GM18526 (cell line): Measurements from ENCODE around the gene TBATA.

ENCODE experiments used
- POLR2A ChIP-seq: IDR thresholded peaks from 3 replicates; pipeline ENCODE4 v1.6.1; 2011; ENCODE audit not compliant: insufficient read length; ENCODE audit errors: extremely low read depth

TBATA gene

GRCh38 chr10:70758757-70759514 is 26.2 kb downstream of the TBATA start:
- TF ChIP-seq POLR2A: no peak

GRCh38 chr10:70757856-70758255 is 27.3 kb downstream of the TBATA start:
- no peak for TF ChIP-seq POLR2A

- no peak for TF ChIP-seq POLR2A
Observed at GRCh38 chr10:70756700-70757360, 28.3 kb downstream of the TBATA start.

GRCh38 chr10:70753841-70754621 is 31.1 kb downstream of the TBATA start:
- no peak for TF ChIP-seq POLR2A

- no peak for TF ChIP-seq POLR2A
Observed at GRCh38 chr10:70753026-70753663, 32.0 kb downstream of the TBATA start.

GRCh38 chr10:70752571-70752970 is 32.6 kb downstream of the TBATA start:
- TF ChIP-seq POLR2A: no peak

- TF ChIP-seq POLR2A: no peak
Observed at GRCh38 chr10:70751991-70752390, 33.2 kb downstream of the TBATA start.

- TF ChIP-seq POLR2A: no peak
Observed at GRCh38 chr10:70751356-70751755, 33.8 kb downstream of the TBATA start.

GRCh38 chr10:70750156-70750703 is 34.9 kb downstream of the TBATA start:
- no peak for TF ChIP-seq POLR2A

- TF ChIP-seq POLR2A: no peak
Observed at GRCh38 chr10:70749756-70750155, 35.4 kb downstream of the TBATA start.

- no peak for TF ChIP-seq POLR2A
Observed at GRCh38 chr10:70748801-70749573, 36.2 kb downstream of the TBATA start.

GRCh38 chr10:70748305-70748704 is 36.9 kb downstream of the TBATA start:
- no peak for TF ChIP-seq POLR2A

GRCh38 chr10:70747192-70747965 is 37.8 kb downstream of the TBATA start:
- no peak for TF ChIP-seq POLR2A

- TF ChIP-seq POLR2A: no peak
Observed at GRCh38 chr10:70745555-70745954, 39.6 kb downstream of the TBATA start.
